C4-2B (cell line): Measurements from ENCODE around the gene GNAT2.

Experiments
- H3K27ac ChIP-seq: fragments of 450-650 bp; 2 replicates; pipeline ENCODE4 v1.5.1; 2017
- CTCF ChIP-seq: fragments of 450-650 bp; conservative IDR thresholded peaks from 2 replicates; pipeline ENCODE4 v1.5.1; 2017; ENCODE audit warnings: mild to moderate bottlenecking
- ZFX ChIP-seq: fragments of 450-650 bp; IDR thresholded peaks from 2 replicates; pipeline ENCODE4 v1.6.1; 2017

GNAT2 gene

DNA sequence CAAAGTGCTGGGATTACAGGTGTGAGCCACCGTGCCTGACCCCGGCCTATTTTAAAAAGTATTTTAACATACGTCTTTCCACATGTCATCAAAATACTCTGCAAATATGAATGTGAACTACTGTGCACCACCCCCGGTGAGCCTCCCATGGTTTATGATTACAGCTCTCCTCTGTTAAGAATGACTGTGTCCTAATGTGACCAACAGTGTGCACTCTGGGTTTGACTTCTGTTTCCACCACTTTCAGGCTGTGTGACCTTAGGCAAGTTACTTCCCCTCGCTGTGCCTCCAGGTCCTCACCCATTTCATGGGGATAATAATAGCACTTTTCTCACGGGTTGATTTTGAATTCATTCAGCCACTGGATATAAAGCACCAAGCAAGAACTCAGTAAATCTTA is 14.9 kb upstream of the GNAT2 start:
- H3K27ac ChIP-seq: no peak overlapping the region
- no peak for TF ChIP-seq CTCF
- no peak for TF ChIP-seq ZFX

GRCh38 chr1:109632671-109633346 is 13.4 kb upstream of the GNAT2 start:
- peak overlapping the region; percentile 63 for H3K27ac ChIP-seq
- TF ChIP-seq CTCF (no peak), ZFX (no peak)

DNA sequence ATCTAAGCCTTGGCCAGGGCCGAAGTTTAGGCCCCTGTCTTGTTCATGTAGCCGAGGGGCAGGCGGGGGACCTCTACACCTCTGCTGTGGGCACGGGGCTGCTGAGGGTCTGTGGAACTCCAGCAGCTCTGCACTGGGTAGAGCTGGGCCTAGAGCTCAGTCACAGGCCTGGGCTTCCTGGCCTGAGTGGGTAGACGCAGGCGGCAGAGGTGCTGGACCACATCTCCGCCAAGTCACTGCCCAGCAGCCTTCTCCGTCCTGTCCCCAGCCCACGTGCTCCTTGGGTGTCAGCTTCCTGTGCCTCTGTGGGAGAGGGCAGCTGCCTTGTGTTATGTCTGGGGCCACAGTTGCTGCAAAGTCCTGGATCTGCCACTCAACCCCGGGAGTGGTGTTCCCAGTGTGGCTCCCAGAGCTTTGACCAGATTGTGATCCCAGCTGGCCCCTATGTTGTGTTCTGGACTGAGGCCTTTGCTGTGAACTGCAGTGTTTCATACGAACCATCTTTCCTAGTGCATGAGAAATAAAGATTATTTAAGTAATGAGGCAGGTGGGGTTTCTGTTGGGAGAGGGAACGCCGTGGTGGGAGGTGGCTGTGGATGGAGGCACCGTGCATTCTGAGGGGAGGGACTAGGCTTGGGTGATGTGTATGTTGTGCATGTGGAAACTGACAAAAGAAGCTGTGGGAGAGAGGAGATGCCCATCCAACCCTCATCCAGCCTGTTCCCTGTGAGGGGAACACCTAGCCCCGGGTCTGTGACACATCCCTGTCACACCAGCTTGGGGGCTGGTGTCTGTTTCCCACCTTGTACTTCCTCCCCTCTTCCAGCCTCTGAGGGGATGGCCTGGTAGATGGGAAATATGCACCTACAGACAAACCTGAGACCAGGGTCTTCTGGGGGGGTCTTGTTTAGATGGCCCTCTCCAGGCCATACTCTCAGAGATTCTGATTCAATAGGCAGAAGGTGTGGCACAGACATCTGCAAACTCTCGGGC is 12.4 kb upstream of the GNAT2 start:
- TF ChIP-seq ZFX (no peak), CTCF (no peak)
- H3K27ac ChIP-seq: peak overlapping the region; percentile 63

DNA sequence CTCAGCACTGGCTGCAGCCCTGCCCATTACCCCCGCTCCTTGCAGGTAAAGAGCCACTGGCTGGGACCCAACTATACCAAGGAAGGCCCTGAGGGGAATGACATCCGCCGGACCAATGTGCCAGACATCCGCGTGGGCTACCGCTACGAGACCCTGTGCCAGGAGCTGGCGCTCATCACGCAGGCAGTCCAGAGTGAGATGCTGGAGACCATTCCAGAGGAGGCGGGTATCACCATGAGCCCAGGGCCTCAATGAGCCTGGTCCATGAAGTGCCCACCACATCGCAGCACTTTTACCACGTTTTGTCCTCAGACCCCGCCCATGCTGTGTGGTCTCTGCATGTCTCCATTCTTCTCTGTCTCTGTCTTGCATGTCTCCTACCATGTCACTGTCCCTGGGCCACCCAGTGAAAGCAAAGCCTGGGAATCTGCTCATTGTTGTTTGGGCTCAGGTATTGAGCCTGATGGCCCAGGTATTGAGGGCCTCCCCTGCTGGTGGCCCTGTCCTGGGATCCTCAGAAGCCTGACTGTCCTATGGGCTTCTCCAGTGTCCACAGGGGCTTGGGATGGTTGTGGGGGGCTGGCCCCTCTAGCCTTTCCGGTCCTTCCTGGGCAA is 11.6 kb upstream of the GNAT2 start:
- no peak for TF ChIP-seq CTCF
- TF ChIP-seq ZFX: no peak
- peak overlapping the region; percentile 63 for H3K27ac ChIP-seq

GRCh38 chr1:109630081-109630897 is 10.9 kb upstream of the GNAT2 start:
- TF ChIP-seq ZFX: no peak
- no peak; the same call in 1 of the 2 replicates for TF ChIP-seq CTCF
- H3K27ac ChIP-seq: no peak overlapping the region

- no peak for TF ChIP-seq CTCF
- TF ChIP-seq ZFX: no peak
Measured at GRCh38 chr1:109629372-109630030, 10.1 kb upstream of the GNAT2 start.

More at GRCh38 chr1:109629372-109630030, 10.1 kb upstream of the GNAT2 start:
- H3K27ac ChIP-seq: no peak overlapping the region
